Type B pancreatic cell (in vitro differentiated cells): ENCODE data around the gene SP100. TPM values are rescaled to one million over a fixed set of nuclear protein-coding genes. Genes with fewer than 3 reads are reported as not detected.

Experiments
- DNase-seq: peaks from one replicate; pipeline ENCODE4 v3.0.0; 2021; ENCODE audit warnings: mixed read lengths; ENCODE audit not compliant: unreplicated experiment; ENCODE audit errors: extremely low spot score
- H3K27ac Mint-ChIP-seq: 2 replicates; pipeline ENCODE4 v1.8.0; 2021; ENCODE audit warnings: mild to moderate bottlenecking, mixed read lengths
- H3K27me3 Mint-ChIP-seq: 2 replicates; pipeline ENCODE4 v1.8.0; 2021; ENCODE audit warnings: mixed read lengths
- H3K36me3 Mint-ChIP-seq: 2 replicates; pipeline ENCODE4 v1.8.0; 2021; ENCODE audit warnings: mixed read lengths
- H3K4me1 Mint-ChIP-seq: one replicate; pipeline ENCODE4 v1.8.0; 2021; ENCODE audit warnings: mixed read lengths; ENCODE audit not compliant: unreplicated experiment
- H3K4me3 Mint-ChIP-seq: 2 replicates; pipeline ENCODE4 v1.8.0; 2021; ENCODE audit warnings: mild to moderate bottlenecking, mixed read lengths
- H3K9me3 Mint-ChIP-seq: 2 replicates; pipeline ENCODE4 v1.8.0; 2021; ENCODE audit warnings: mixed read lengths
- CTCF ChIP-seq: fragments of 200-600 bp; sonication (generic); conservative IDR thresholded peaks from 2 replicates; pipeline ENCODE4 v1.5.0; 2021; ENCODE audit warnings: antibody characterized with exemption, mild to moderate bottlenecking
- total RNA-seq: library from RNA; stranded (reverse); gene quantifications from 2 replicates; pipeline ENCODE4 v1.2.1, GENCODE V29; 2021; ENCODE audit warnings: low replicate concordance

SP100 gene
- total RNA-seq, 1 donor from 2014 or later, result 21.7 TPM

GRCh38 chr2:230494980-230495379, 79.0 kb downstream of the SP100 start:
- no peaks in the 10 kb centered on the region for H3K27me3 Mint-ChIP-seq
- no peaks in the 10 kb centered on the region for H3K36me3 Mint-ChIP-seq
- TF ChIP-seq CTCF, result no peak

DNA sequence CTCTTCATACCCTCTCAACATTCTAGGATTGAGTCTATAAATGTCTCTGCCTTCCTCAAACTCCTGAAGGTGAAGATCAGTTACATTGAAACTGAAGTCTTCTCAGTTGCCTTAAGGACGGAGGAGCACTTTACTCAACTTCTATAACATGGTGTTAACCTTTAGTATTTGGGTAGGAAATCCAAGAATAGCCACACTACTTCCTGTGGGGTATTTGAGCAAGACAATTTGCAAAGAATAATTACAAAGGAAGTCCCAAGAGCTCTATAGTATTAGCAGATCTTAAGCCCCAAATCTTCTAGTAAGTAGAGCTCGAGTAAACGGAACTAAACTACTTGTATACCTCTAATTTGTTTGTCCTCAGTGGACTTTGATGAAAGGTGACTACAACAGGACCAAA, 80.9 kb downstream of the SP100 start:
- Mint-ChIP-seq H3K4me3 (no peak overlapping the region), H3K4me1 (no peaks in the 10 kb centered on the region), H3K36me3 (no peaks in the 10 kb centered on the region), H3K9me3 (no peaks in the 10 kb centered on the region), H3K27ac (no peak overlapping the region), H3K27me3 (no peaks in the 10 kb centered on the region)
- no peak for DNase-seq
- no peak for TF ChIP-seq CTCF

More at GRCh38 chr2:230494980-230495379, 79.0 kb downstream of the SP100 start:
- Mint-ChIP-seq H3K4me3 (no peak overlapping the region), H3K9me3 (peaks cover 4% of the 10 kb centered on the region), H3K27ac (no peak overlapping the region), H3K4me1 (no peaks in the 10 kb centered on the region)
- no peak for DNase-seq

DNA sequence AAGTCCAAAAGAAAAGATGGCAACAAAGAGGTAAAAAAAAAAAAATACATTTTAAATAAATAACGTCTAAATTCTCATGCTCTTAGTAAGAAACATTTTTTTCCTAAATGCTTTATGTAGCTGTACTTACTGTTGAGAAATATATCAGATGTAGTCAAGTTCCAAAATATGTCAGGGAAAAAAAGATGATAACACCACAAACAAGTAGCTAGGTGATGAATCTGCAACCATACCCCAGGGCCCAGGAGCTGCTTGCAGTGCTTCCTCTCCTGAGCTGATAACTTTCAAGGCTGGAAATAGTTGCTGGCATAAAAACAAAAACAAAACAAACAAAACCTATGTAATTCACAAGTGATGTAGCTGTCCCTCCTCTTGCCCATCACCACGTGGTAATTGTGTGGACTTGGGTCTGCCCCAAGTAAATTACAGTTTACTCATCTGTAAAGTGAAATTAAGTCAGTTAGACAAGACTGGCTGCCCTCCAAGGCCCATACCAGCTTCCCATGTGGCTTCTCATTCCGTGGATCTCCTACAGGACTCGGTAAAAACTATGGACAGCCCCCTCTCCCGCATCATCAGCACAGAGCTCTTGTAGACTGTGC, 82.6 kb downstream of the SP100 start:
- Mint-ChIP-seq H3K27ac (no peak overlapping the region), H3K4me3 (no peak overlapping the region), H3K27me3 (no peaks in the 10 kb centered on the region), H3K36me3 (no peaks in the 10 kb centered on the region), H3K9me3 (no peaks in the 10 kb centered on the region), H3K4me1 (no peaks in the 10 kb centered on the region)
- no peak for TF ChIP-seq CTCF
- no peak for DNase-seq

GRCh38 chr2:230502593-230502992, 86.6 kb downstream of the SP100 start:
- Mint-ChIP-seq H3K36me3 (no peaks in the 10 kb centered on the region), H3K27ac (no peak overlapping the region), H3K27me3 (no peaks in the 10 kb centered on the region), H3K4me3 (no peak overlapping the region), H3K9me3 (no peaks in the 10 kb centered on the region), H3K4me1 (no peaks in the 10 kb centered on the region)
- DNase-seq, result no peak
- no peak for TF ChIP-seq CTCF

DNA sequence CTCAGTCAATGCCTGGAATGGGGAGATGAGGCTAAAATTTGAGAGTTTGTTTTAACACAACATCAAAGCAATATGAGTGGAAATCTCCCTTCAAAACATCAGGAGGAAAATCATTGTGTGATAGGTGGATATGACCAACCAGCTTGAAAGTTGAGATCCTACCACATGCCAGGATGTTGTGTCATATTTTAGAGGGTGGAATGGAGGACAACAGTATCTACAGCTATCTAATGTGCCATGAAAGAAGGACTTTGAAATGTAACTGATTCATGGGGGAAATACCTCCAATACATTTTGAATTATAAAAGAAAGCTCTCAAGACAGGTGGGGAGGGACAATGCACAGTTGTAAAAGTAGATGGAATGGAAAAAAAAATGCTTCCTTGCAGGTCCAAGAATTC, 87.8 kb downstream of the SP100 start:
- no peaks in the 10 kb centered on the region for H3K9me3 Mint-ChIP-seq
- no peaks in the 10 kb centered on the region for H3K36me3 Mint-ChIP-seq
- no peaks in the 10 kb centered on the region for H3K4me1 Mint-ChIP-seq
- DNase-seq, result no peak
- no peaks in the 10 kb centered on the region for H3K27me3 Mint-ChIP-seq
- no peak for TF ChIP-seq CTCF
- H3K27ac Mint-ChIP-seq, result no peak overlapping the region
- H3K4me3 Mint-ChIP-seq, result no peak overlapping the region

- no peak for DNase-seq
- Mint-ChIP-seq H3K4me1 (no peaks in the 10 kb centered on the region), H3K36me3 (no peaks in the 10 kb centered on the region), H3K27ac (no peak overlapping the region), H3K4me3 (no peak overlapping the region), H3K9me3 (no peaks in the 10 kb centered on the region), H3K27me3 (no peaks in the 10 kb centered on the region)
- TF ChIP-seq CTCF, result no peak
Observed at GRCh38 chr2:230505162-230505561, 89.2 kb downstream of the SP100 start.
